ENCODE data around the gene NCBP2L. TPM values are rescaled to one million over a fixed set of nuclear protein-coding genes. Genes with fewer than 3 reads are reported as not detected.

Gene NCBP2L
- total and polyA plus RNA-seq, 2 of the 8 experiments (the other 6 are each of a cell fraction or from before 2014, with no cell fraction given) = not detected

- Histone ChIP-seq H3K4me1 (replicated peaks in 1 of 4; ENCODE audit: control insufficient read depth in 3 of 4, insufficient read depth in 4 of 4, low read length in 3 of 4) (peaks cover 0 to 20% (median 10%) of the 10 kb centered on the region in 4 experiments; a peak in 6 of 7 replicates), H4K5ac (ENCODE audit: insufficient read length, low read depth, low read length) (no peak overlapping the region), H3K9ac (replicated peaks in 1 of 4; ENCODE audit: extremely low read depth in 1 of 4, low read depth in 3 of 4, low read length in 3 of 4) (no peak overlapping the region), H3K56ac (replicated peaks; ENCODE audit: insufficient read length, low read depth, low read length) (no peak overlapping the region), H2AK5ac (ENCODE audit: low read depth, low read length) (no peak overlapping the region), H3K4ac (replicated peaks; ENCODE audit: insufficient read length, low read depth, low read length) (no peak overlapping the region), H3K79me2 (ENCODE audit: control insufficient read depth in 1 of 2, insufficient read depth in 2 of 2, low read length in 2 of 2) (no peaks in the 10 kb centered on the region), H3K79me1 (ENCODE audit: low read depth, low read length) (no peaks in the 10 kb centered on the region), H3K9me3 (ENCODE audit: insufficient read depth in 2 of 2, low read depth in 1 of 2, low read length in 1 of 2) (no peaks in the 10 kb centered on the region), H2BK20ac (ENCODE audit: low read length) (no peak overlapping the region), H3K27ac (ENCODE audit: low read depth, low read length) (no peak overlapping the region), H3K4me2 (ENCODE audit: insufficient read depth in 1 of 2, low read depth in 2 of 2, low read length in 2 of 2) (no peak overlapping the region), H3K4me3 (ENCODE audit: extremely low read depth in 1 of 4, insufficient read depth in 2 of 4, low read depth in 3 of 4, low read length in 4 of 4) (no peak overlapping the region), H2AFZ (ENCODE audit: low read length) (no peak overlapping the region), H4K8ac (ENCODE audit: extremely low read depth, insufficient read depth, low read length) (no peak overlapping the region), H2BK5ac (ENCODE audit: low read depth, low read length) (no peak overlapping the region), H2BK15ac (ENCODE audit: low read length) (no peak overlapping the region), H2BK120ac (replicated peaks; ENCODE audit: low read depth, low read length) (no peak overlapping the region), H3K23ac (ENCODE audit: insufficient read length) (no peak overlapping the region), H3K36me3 (ENCODE audit: control insufficient read depth in 2 of 4, insufficient read depth in 4 of 4, low read length in 3 of 4) (no peaks in the 10 kb centered on the region), H3K23me2 (ENCODE audit: low read depth, low read length) (no peaks in the 10 kb centered on the region), H3K18ac (ENCODE audit: extremely low read depth, low read length) (no peak overlapping the region), H3K14ac (ENCODE audit: insufficient read length) (no peak overlapping the region), H4K20me1 (replicated peaks in 1 of 2; ENCODE audit: control insufficient read depth in 1 of 2, insufficient read depth in 2 of 2, low read length in 2 of 2) (no peaks in the 10 kb centered on the region), H3K27me3 (replicated peaks in 1 of 4; ENCODE audit: control insufficient read depth in 3 of 4, extremely low read depth in 1 of 4, insufficient read depth in 3 of 4, low read length in 3 of 4) (no peaks in the 10 kb centered on the region), H4K91ac (replicated peaks; ENCODE audit: insufficient read length, low read length) (no peak overlapping the region), H2BK12ac (ENCODE audit: low read depth, low read length) (no peak overlapping the region)
- ChIA-PET CTCF (ENCODE audit: partially characterized antibody) (interaction anchor here (1.1 to 1.3 kb wide), 3 partner anchors 17 to 61 kb away, joined by 4 to 6 read pairs (median 4); no protein-coding TSS in a partner anchor), POLR2A (ENCODE audit: partially characterized antibody) (interaction anchor here (0.7 to 1.7 kb wide), 3 partner anchors 14 to 17 kb away, joined by 3 to 6 read pairs (median 3); no protein-coding TSS in a partner anchor)
- DNase-seq (ENCODE audit: low read depth in 1 of 2, low spot score in 2 of 2) = no peak
- FAIRE-seq = no peak
- no peak for TF ChIP-seq CBX5 (IDR thresholded peaks at IDR 0.05; ENCODE audit: low read depth, low read length)
- no peak for TF ChIP-seq HDAC6 (IDR thresholded peaks at IDR 0.05; ENCODE audit: low read depth, low read length)
- TF ChIP-seq EZH2 (IDR thresholded peaks at IDR 0.05; ENCODE audit: low read depth, low read length, severe bottlenecking) = no peak
- no peak for TF ChIP-seq TBP (IDR thresholded peaks at IDR 0.05; ENCODE audit: low read depth, low read length)
- 100% methylated on average over 1 of the region's 4 CpGs; no CpG with 5 or more reads in 1 of the 2 experiments for WGBS, 2 experiments (ENCODE audit: extremely low coverage in 1 of 2, insufficient coverage in 1 of 2, insufficient read length in 1 of 2, insufficient replicate concordance in 2 of 2, low coverage in 1 of 2, low lambda C conversion rate in 2 of 2, missing lambda C conversion rate in 1 of 2)
Measured at GRCh38 chrX:107733686-107734085, 43.8 kb upstream of the NCBP2L start.
